HUES6 (cell line): ENCODE results near the gene ARF3.

Source experiments
- H3K27ac ChIP-seq: 2 replicates; pipeline ENCODE4 v1.7.0; 2013; ENCODE audit warnings: low read depth, mild to moderate bottlenecking, low read length, inconsistent platforms
- H3K27me3 ChIP-seq: 2 replicates; pipeline ENCODE4 v1.6.1; 2013; ENCODE audit warnings: low read length; ENCODE audit not compliant: control insufficient read depth, insufficient read depth
- H3K36me3 ChIP-seq: 2 replicates; pipeline ENCODE4 v1.6.1; 2013; ENCODE audit warnings: low read length; ENCODE audit not compliant: control insufficient read depth, insufficient read depth
- H3K4me1 ChIP-seq: 2 replicates; pipeline ENCODE4 v1.6.1; 2013; ENCODE audit warnings: low read length; ENCODE audit not compliant: control insufficient read depth, insufficient read depth
- H3K4me3 ChIP-seq: 2 replicates; pipeline ENCODE4 v1.5.1; 2013; ENCODE audit warnings: low read depth, low read length
- H3K9ac ChIP-seq: one replicate; pipeline ENCODE4 v1.6.1; 2013; ENCODE audit warnings: mild to moderate bottlenecking, low read length
- H3K9me3 ChIP-seq: 2 replicates; pipeline ENCODE4 v1.6.1; 2013; ENCODE audit warnings: low read depth, low read length; ENCODE audit not compliant: control insufficient read depth, insufficient read depth

ARF3 gene

DNA sequence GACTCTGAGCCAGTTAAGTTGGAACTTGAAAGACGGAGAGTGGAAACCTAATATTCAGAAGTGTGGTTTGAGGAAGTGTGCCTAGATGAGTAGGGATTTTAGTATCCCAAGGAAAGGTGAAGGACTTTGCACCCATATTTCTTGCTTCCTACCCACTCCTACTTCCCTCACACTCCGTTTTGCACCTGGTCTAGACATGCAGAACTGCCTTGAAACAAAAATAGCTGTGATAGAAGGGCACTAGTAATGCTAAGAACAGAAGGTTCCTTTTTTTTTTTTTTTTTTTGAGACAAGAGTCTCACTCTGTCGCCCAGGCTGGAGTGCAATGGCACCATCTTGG lies 732 bp upstream of the ARF3 start:
- peaks cover 15% of the 10 kb centered on the region for H3K4me1 ChIP-seq
- no peaks in the 10 kb centered on the region for H3K27me3 ChIP-seq
- peak overlapping the region; percentile 84 for H3K9ac ChIP-seq
- H3K27ac ChIP-seq = peak overlapping the region; percentile 51; the same call in 1 of the 2 replicates
- H3K4me3 ChIP-seq = peak overlapping the region; percentile 91
- peaks cover 29% of the 10 kb centered on the region for H3K36me3 ChIP-seq
- H3K9me3 ChIP-seq = no peaks in the 10 kb centered on the region

DNA sequence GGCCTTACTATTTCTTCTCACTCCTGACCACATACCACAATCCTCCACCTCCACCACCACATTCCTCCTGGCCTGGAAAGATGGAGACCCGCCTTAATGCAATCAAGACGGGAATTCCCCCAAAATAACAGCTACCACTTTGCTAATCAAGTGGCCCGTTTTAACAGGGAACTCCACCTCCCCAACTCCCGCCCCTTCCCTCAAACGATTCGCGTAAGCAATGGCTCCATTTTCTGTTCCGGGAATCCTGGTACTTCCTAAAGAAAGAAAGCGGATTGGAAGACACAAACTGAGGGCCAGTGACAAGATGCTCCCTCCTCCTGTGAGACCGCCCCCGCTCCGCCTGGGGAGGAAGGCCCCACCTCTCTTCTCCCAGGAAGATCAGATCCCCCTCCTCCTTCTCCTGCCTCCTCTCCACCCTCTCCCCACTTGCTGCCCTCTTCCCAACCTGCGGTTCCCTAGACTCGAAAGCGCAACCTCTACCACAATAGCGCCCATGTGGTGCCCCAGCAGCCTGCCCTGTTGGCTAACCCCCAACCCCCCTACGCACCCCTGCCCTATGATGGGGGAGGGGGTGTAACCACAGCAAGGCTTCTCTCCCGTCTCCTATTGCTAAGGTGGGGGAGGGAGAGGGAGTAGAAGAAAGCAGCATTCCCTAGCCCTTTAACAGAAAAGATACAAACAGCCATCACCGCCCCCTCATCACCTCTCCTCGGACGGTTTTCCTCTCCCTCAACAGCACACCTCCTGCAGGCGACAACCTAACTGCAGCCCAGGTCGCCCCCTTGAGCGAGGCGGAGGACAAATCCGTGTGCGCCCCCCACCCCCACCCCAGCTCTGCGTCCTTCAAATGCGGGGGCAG lies 777 bp downstream of the ARF3 start:
- Histone ChIP-seq H3K4me1 (peaks cover 15% of the 10 kb centered on the region), H3K27ac (peak overlapping the region; percentile 91), H3K9me3 (no peaks in the 10 kb centered on the region), H3K9ac (peak overlapping the region; percentile 90), H3K36me3 (peaks cover 41% of the 10 kb centered on the region), H3K4me3 (peak overlapping the region; percentile 91), H3K27me3 (no peaks in the 10 kb centered on the region)

DNA sequence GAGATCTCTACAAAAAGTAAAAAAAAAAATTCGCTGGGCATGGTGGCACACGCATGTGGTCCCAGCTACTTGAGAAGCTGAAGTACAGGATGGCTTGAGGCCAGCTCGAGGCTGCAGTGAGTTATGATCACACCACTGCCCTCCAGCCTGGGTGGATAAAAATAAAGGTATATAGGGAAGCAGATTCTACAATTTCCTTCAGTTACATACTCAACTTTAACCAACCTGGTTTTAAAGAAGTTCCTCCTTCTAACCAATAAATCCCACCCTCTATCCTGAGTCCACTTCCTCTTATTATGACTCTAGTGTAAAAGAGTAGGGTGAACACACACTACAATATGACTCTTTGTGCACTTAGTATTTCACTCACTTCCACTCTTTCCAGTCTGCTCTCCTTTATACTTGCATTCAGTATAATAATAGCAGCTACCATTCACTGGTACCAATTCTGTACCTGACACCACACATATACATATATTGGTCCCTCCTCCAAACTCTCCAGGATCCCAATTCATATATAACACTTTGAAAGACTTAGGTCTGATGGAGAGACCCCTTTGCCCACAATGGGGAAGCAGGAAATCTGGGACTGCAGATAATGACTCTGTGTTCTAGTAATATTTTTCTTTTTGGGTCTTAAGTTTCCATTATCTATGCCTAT lies 2.3 kb downstream of the ARF3 start:
- Histone ChIP-seq H3K9me3 (no peaks in the 10 kb centered on the region), H3K4me1 (peaks cover 15% of the 10 kb centered on the region), H3K27ac (no peak overlapping the region), H3K9ac (no peak overlapping the region), H3K36me3 (peaks cover 45% of the 10 kb centered on the region), H3K4me3 (peak overlapping the region; percentile 91; the same call in 1 of the 2 replicates), H3K27me3 (no peaks in the 10 kb centered on the region)

DNA sequence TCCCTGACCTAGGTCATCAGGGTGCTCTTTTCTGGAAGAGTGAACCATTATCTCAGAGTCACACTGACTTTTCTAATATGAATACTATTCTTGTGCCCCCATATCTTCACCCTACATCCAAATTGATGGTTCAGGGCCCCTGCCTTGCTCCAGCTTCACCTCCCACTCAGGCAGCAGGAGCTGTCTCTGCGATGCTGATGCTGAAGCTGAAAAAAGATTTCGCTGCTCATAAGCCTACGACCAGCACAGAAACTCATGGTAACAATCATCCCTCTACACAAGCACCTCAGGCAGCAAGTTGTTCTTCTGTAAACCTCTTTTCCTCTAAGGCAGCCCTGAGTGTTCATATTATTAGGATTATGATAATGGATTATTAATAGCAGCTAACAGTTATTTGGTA lies 3.2 kb downstream of the ARF3 start:
- Histone ChIP-seq H3K9ac (no peak overlapping the region), H3K4me1 (peaks cover 15% of the 10 kb centered on the region), H3K9me3 (no peaks in the 10 kb centered on the region), H3K4me3 (no peak overlapping the region), H3K36me3 (peaks cover 51% of the 10 kb centered on the region), H3K27ac (no peak overlapping the region), H3K27me3 (no peaks in the 10 kb centered on the region)

DNA sequence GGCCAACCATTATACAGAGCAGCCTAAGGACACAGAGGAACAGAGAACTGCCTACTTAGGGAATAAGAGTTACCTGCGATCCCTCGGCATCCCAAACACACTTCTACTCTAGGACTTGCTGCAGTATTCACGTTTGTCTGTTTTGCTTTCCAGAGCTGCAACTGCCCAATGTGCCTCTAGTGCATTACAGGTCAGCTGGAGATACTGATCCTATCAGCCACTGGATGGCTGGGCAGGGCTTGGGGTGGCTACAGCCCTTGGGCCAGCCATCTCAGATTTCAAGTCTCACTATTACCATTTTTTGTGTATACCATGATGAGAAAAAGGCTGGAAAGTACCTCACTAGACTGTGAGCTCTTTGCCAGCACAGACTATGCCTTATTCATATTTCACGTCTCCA lies 4.6 kb downstream of the ARF3 start:
- Histone ChIP-seq H3K9me3 (no peaks in the 10 kb centered on the region), H3K27me3 (no peaks in the 10 kb centered on the region), H3K4me1 (peaks cover 11% of the 10 kb centered on the region), H3K36me3 (peaks cover 51% of the 10 kb centered on the region), H3K9ac (no peak overlapping the region), H3K4me3 (no peak overlapping the region), H3K27ac (no peak overlapping the region)

DNA sequence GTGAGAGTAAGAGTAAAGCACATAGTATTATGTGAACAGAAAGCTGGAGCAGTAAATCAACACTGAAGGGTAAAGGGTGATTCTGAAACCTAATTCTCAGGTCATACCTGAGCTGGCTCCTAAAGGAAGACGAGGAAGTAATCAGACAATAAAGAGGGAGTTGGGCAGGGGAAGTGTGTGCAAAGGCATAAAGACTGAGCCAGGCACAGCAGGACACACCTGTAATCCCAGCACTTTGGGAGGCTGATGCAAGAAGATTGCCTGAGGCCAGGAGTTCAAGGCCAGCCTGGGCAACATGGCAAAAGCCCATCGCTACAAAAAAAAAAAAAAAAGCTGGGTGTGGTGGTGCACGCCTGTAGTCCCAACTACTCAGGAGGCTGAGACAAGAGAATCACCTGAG lies 9.6 kb downstream of the ARF3 start:
- no peaks in the 10 kb centered on the region for H3K9me3 ChIP-seq
- no peak overlapping the region for H3K4me3 ChIP-seq
- H3K36me3 ChIP-seq = peaks cover 26% of the 10 kb centered on the region
- no peak overlapping the region for H3K9ac ChIP-seq
- no peak overlapping the region for H3K27ac ChIP-seq
- H3K4me1 ChIP-seq = peaks cover 6% of the 10 kb centered on the region; the same call in 1 of the 2 replicates
- no peaks in the 10 kb centered on the region for H3K27me3 ChIP-seq

DNA sequence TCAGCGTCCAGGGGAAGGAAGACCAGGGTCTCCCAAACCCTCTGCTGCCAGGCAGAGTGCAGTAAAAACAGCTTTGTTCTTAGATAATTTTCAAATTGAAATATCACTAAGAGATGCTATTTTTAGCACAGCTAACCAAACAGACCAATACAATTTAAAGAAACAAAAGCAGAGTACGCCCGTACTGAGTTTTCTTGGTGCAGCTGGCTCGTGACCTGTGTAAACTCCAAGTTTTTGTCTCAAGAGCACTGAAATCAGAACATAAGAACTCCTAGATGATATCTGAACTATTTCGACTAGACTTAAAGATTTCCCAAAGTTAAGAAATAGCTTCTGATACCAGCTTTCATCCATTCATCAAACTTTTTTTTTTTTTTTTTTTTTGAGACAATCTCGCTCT lies 10.3 kb downstream of the ARF3 start:
- Histone ChIP-seq H3K27ac (no peak overlapping the region), H3K36me3 (peaks cover 24% of the 10 kb centered on the region), H3K9ac (no peak overlapping the region), H3K4me1 (peaks cover 6% of the 10 kb centered on the region; the same call in 1 of the 2 replicates), H3K27me3 (no peaks in the 10 kb centered on the region), H3K9me3 (no peaks in the 10 kb centered on the region), H3K4me3 (no peak overlapping the region)

DNA sequence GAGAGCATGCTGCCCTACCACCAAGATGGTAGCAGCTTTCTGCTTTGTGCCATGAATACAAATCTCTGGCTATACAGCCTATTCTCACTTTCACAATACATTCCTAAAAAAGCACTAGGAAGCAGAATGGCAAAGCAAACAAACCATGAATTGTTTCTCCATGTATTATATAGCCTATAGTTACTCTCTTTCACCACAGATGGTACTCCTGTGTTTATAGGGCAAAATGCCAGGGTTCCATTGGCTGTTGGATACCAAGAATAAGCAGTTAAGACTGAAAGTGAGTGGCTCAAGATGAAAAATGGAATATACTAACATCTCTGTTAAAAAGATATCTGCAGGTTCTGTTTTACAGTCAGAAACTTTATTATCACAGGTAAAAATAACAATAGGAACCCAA lies 11.1 kb downstream of the ARF3 start:
- no peak overlapping the region for H3K4me3 ChIP-seq
- no peak overlapping the region for H3K9ac ChIP-seq
- H3K9me3 ChIP-seq = no peaks in the 10 kb centered on the region
- H3K36me3 ChIP-seq = peaks cover 28% of the 10 kb centered on the region
- H3K27ac ChIP-seq = no peak overlapping the region
- peaks cover 6% of the 10 kb centered on the region; the same call in 1 of the 2 replicates for H3K4me1 ChIP-seq
- H3K27me3 ChIP-seq = no peaks in the 10 kb centered on the region

DNA sequence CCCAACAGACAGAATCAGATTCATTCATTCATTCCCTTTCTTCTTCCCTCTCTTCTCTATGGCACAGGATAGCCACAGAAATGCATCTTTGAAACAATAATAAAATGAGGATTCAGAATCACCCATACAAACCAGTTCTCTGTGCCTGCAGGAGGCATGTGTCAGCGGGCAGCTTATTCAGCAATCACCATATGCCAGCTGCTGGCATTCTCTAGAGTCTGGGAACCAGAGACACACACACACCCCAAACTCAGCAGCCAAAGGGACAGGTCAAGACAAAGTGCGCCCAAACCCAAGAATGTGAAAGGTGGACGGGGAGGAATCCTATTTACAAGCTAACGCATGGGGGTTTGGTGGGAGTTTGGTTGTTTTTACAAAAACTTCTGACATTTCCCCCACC lies 14.1 kb downstream of the ARF3 start:
- Histone ChIP-seq H3K36me3 (peaks cover 47% of the 10 kb centered on the region), H3K4me3 (no peak overlapping the region), H3K27me3 (no peaks in the 10 kb centered on the region), H3K4me1 (peaks cover 6% of the 10 kb centered on the region; the same call in 1 of the 2 replicates), H3K9ac (no peak overlapping the region), H3K27ac (no peak overlapping the region), H3K9me3 (no peaks in the 10 kb centered on the region)

DNA sequence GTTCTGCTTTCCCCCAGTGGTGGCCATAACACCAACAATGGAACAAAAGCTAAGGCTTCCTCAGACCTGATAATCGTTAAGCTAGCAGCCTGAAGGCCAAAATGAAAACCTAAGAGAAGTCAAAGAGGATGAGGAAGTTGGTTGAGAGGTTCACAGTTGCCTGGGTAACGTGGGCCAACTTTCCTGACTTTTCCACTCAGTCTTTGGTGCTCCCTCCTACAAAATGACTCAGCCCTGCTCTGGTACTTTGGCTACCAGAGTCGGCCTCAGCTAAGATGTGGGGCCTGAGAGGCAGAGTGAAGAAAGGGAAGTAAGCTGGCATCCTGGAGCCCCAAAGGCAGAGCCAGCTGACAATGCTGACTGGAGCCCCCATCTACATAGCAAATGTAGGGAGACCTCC lies 17.1 kb downstream of the ARF3 start:
- Histone ChIP-seq H3K27ac (no peak overlapping the region), H3K4me3 (no peak overlapping the region), H3K9me3 (no peaks in the 10 kb centered on the region), H3K27me3 (no peaks in the 10 kb centered on the region), H3K9ac (no peak overlapping the region), H3K4me1 (no peaks in the 10 kb centered on the region; the same call in 1 of the 2 replicates), H3K36me3 (peaks cover 69% of the 10 kb centered on the region)

DNA sequence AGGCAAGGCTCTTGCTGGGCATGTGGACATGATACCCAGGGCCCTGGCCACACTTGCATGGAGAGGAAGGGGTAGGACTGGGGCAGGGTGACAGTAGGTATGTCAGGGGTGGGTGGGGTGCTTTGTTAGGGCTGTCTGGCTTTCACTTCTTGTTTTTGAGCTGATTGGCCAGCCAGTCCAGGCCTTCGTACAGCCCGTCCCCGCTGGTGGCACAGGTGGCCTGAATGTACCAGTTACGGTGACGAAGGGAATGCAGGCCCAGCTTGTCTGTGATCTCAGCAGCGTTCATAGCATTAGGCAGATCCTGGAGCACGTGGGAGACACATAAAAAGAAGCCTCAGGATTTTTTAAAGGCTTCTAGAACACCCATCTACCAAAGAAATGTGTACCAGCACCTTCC lies 18.5 kb downstream of the ARF3 start:
- Histone ChIP-seq H3K9ac (no peak overlapping the region), H3K36me3 (peaks cover 79% of the 10 kb centered on the region), H3K4me3 (no peak overlapping the region), H3K4me1 (no peaks in the 10 kb centered on the region; the same call in 1 of the 2 replicates), H3K27ac (no peak overlapping the region), H3K9me3 (no peaks in the 10 kb centered on the region), H3K27me3 (no peaks in the 10 kb centered on the region)
